Right renal pelvis (tissue), 4 donors: ENCODE measurements around the gene ENC1. TPM values are rescaled to one million over a fixed set of nuclear protein-coding genes. Genes with fewer than 3 reads are reported as not detected.

Experiments used
- DNase-seq, 4 donors: peaks; one replicate each; pipeline ENCODE4 v3.0.0-alpha.2; 2013; ENCODE audit warnings: low read depth in 4 of 4, low spot score in 3 of 4, missing footprints in 1 of 4
- polyA plus RNA-seq, 4 donors: library from polyadenylated mRNA; unstranded; fragments of 120-200 nt; gene quantifications; one replicate each; pipeline ENCODE4 v1.2.1, GENCODE V29; 2013; ENCODE audit not compliant: insufficient read length in 4 of 4

ENC1 gene
- polyA plus RNA-seq, 4 donors, result 57.3 to 75.8 (median 69.7) TPM

- DNase-seq, result no peak
Observed at GRCh38 chr5:74616236-74617146, 24.0 kb downstream of the ENC1 start.

- DNase-seq, result no peak
Observed at GRCh38 chr5:74613283-74613682, 27.2 kb downstream of the ENC1 start.

- DNase-seq, result no peak
Observed at GRCh38 chr5:74612045-74612444, 28.5 kb downstream of the ENC1 start.

- no peak for DNase-seq
Observed at GRCh38 chr5:74608736-74609601, 31.6 kb downstream of the ENC1 start.

- DNase-seq, result no peak
Observed at GRCh38 chr5:74605759-74606158, 34.8 kb downstream of the ENC1 start.

GRCh38 chr5:74603376-74603775, 37.2 kb downstream of the ENC1 start:
- no peak for DNase-seq

GRCh38 chr5:74599148-74599547, 41.4 kb downstream of the ENC1 start:
- DNase-seq, result no peak

GRCh38 chr5:74598731-74599130, 41.8 kb downstream of the ENC1 start:
- DNase-seq, result no peak

- no peak for DNase-seq
Observed at GRCh38 chr5:74596927-74597326, 43.6 kb downstream of the ENC1 start.

- DNase-seq, result no peak
Observed at GRCh38 chr5:74595143-74595925, 45.2 kb downstream of the ENC1 start.

GRCh38 chr5:74594137-74595040, 46.1 kb downstream of the ENC1 start:
- DNase-seq, result no peak

GRCh38 chr5:74589204-74590056, 51.1 kb downstream of the ENC1 start:
- no peak for DNase-seq

- no peak for DNase-seq
Observed at GRCh38 chr5:74588415-74588814, 52.1 kb downstream of the ENC1 start.

GRCh38 chr5:74587890-74588289, 52.6 kb downstream of the ENC1 start:
- DNase-seq, result no peak

GRCh38 chr5:74587300-74587699, 53.2 kb downstream of the ENC1 start:
- DNase-seq, result no peak

- no peak for DNase-seq
Observed at GRCh38 chr5:74586856-74587255, 53.7 kb downstream of the ENC1 start.

- no peak for DNase-seq
Observed at GRCh38 chr5:74582853-74583252, 57.7 kb downstream of the ENC1 start.

GRCh38 chr5:74581988-74582365, 58.6 kb downstream of the ENC1 start:
- no peak for DNase-seq

- DNase-seq, result no peak
Observed at GRCh38 chr5:74580729-74581109, 59.8 kb downstream of the ENC1 start.
